Ovary (tissue), 9 donors: ENCODE data around the gene ATAD3C. TPM values are rescaled to one million over a fixed set of nuclear protein-coding genes. Genes with fewer than 3 reads are reported as not detected.
A peak's percentile ranks its signal among the peaks of the same experiment; 100 is the strongest.

Source experiments
- DNase-seq, 5 donors: peaks; one replicate each; pipeline ENCODE4 v3.0.0-alpha.2; 2019 to 2020
- H3K27ac ChIP-seq, 2 donors: fragments of 200-600 bp; one replicate each; pipeline versions ENCODE4 v1.5.1 to v1.8.0; 2019 to 2022
- H3K27me3 ChIP-seq: fragments of 200-600 bp; one replicate; pipeline ENCODE4 v1.8.0; 2022
- H3K36me3 ChIP-seq: fragments of 200-600 bp; sonication (generic); one replicate; pipeline ENCODE4 v1.5.1; 2019
- H3K4me1 ChIP-seq: one replicate; pipeline ENCODE4 v1.8.1; 2013; ENCODE audit warnings: mild to moderate bottlenecking, moderate library complexity; ENCODE audit not compliant: insufficient read depth
- H3K4me3 ChIP-seq: fragments of 200-600 bp; sonication (generic); one replicate; pipeline ENCODE4 v1.5.1; 2017
- H3K9me3 ChIP-seq, 2 donors: fragments of 200-600 bp in 1 of 2; sonication (generic) in 1 of 2; one replicate each; pipeline versions ENCODE4 v1.5.1 to v1.8.1; 2013 to 2019; ENCODE audit warnings: mild to moderate bottlenecking in 1 of 2, moderate library complexity in 1 of 2
- CTCF ChIP-seq, 3 donors: fragments of 450-650 bp in 2 of 3; fragments of 200-600 bp in 1 of 3; IDR thresholded peaks; one replicate each; pipeline versions ENCODE4 v1.5.1 to v1.8.0; 2016 to 2022; ENCODE audit warnings: antibody characterized with exemption in 3 of 3, mild to moderate bottlenecking in 1 of 3
- EP300 ChIP-seq: sonication (generic); formaldehyde crosslinking; IDR thresholded peaks from one replicate; pipeline ENCODE4 v1.6.1; 2017; ENCODE audit warnings: antibody characterized with exemption
- POLR2A ChIP-seq: fragments of 450-650 bp; IDR thresholded peaks from one replicate; pipeline ENCODE4 v1.6.1; 2017; ENCODE audit warnings: antibody characterized with exemption, mild to moderate bottlenecking, moderate library complexity
- WGBS, 3 donors: extraction: QIAGEN DNeasy Blood & Tissue Kit in 1 of 3; methylation state at CpG; one replicate each; pipeline versions ENCODE4 v1.1.5 to v1.1.7; 2013 to 2017; 5-methylcytosine and 5-hydroxymethylcytosine counted together
- intact Hi-C, 4 donors: fragments of 100-400 bp; cut with DNase I; formaldehyde crosslinking; loops; one replicate each; pipeline versions ENCODE4 v1.11.0 to v1.15.1; 2022 to 2023
- polyA plus RNA-seq, 2 donors: library from polyadenylated mRNA; stranded (reverse); fragments of 200-250 nt in 1 of 2; fragments of 350-450 nt in 1 of 2; fragmentation: Illumina TruSeq in 1 of 2; extraction: RNeasy Lipid Tissue Mini Kit (QIAGEN cat#74804) in 1 of 2; gene quantifications; one replicate each; pipeline ENCODE4 v1.2.3, GENCODE V29; 2013 to 2014
- total RNA-seq, 7 donors: library from RNA; depleted of rRNA in 2 of 7; stranded (reverse); fragments of >200 nt in 2 of 7; fragmentation: NEBNext Ultra II Directional in 3 of 7; extraction: Animal tissue kit (Norgen Biotek cat#: 25700) in 3 of 7; gene quantifications; one replicate each; pipeline versions ENCODE4 v1.1.0 to v1.2.4, GENCODE V29; 2016 to 2023
- donor health status: DM: no; HTN: no; CAD: no; lungs with moderate emphysema.
- donor health status: DM: no; HTN: no; CAD: no.
- donor health status: Bipolar disorder and iron deficiency.
- donor health status: DM: yes; HTN: yes; CAD: no.
- donor health status: DM: no; HTN: no; CAD: no.
- donor health status: DM: yes; HTN: yes; CAD: no.

Gene ATAD3C
- total and polyA plus RNA-seq, 9 donors = 0.53 to 5.3 (median 3.6) TPM

DNA sequence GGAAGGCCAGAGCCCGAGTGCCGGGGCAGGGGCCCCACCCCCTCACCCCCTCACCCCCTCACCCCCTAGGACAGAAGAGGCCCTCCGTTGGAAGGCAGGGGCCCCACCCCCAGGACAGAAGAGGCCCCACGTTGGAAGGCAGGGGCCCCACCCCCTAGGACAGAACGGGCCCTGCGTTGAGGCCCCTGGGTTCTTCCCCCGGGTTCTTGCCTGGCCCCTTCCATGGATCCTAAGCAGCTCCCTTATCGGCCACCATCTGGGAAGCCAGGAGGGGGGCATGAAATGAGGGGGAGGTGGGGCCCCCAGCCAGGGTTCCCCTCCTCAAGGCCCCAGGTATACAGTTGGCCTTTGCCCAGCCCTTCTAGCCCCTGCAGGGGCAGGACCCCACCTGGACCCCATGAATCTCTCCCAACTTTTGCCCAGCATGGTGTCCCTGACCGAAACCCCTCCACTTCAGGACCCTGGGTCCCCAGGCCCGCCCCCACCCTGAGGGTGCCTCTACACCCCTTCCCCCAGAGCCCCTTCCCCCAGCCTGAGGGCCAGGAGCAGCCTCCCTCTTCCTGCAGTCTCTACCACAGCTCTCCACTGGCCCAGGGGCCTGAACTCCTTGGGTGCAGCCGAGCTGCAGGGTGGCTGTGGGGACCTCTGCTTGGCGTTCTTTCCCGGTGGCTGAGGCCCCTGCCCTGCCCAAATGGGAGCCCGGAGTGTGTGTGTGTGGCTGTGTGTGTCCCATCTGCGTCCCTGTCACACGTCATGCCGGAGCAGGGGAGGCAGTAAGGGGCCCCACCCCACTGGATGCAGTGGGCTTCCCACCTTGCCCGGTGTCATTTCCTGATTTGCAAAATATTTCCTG lies 18.3 kb upstream of the ATAD3C start:
- Histone ChIP-seq H3K27me3 (no peaks in the 10 kb centered on the region), H3K4me3 (peak overlapping the region; percentile 6), H3K27ac (peak overlapping the region; percentile 59 to 96), H3K9me3 (no peaks in the 10 kb centered on the region), H3K4me1 (peaks cover 49% of the 10 kb centered on the region), H3K36me3 (no peaks in the 10 kb centered on the region)
- DNase-seq = peak in 3 of 5 donors; percentile 25 to 58 (median 56)
- WGBS, 3 donors = 51 to 60% (median 54%) methylated on average over 16 to 18 of the region's 18 CpGs
- TF ChIP-seq EP300 = no peak
- no peak for TF ChIP-seq CTCF (IDR thresholded peaks at IDR 0.05)
- TF ChIP-seq POLR2A = no peak
- intact Hi-C loops = no loop called here

DNA sequence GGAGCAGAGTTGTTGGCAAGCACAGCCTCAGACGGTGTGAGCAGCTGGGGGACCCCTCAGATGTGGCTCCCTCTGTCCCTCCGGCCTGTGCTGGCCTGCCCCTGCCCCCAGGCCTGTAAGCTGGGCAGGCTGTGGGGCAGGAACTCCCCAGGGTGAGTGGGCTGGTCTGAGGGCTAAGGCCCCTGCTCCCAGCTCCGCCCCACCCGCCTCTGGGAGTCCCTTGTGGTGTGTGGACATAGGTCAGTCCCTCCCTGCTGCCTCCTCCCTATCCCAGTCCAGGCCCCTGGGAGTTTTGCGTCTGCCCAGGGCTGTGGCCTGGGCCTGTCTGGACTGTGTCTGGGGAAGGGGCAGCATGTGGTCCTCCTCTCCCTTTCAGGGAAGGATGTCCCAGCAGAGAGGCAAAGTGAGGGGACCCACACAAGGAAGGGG lies 17.6 kb upstream of the ATAD3C start:
- TF ChIP-seq CTCF (IDR thresholded peaks at IDR 0.05) (no peak), POLR2A (no peak), EP300 (no peak)
- whole genome bisulfite sequencing, 3 donors = 51 to 74% (median 55%) methylated on average over 5 of the region's 5 CpGs
- Histone ChIP-seq H3K36me3 (no peaks in the 10 kb centered on the region), H3K27me3 (no peaks in the 10 kb centered on the region), H3K27ac (peak overlapping the region; percentile 59 to 96), H3K9me3 (no peaks in the 10 kb centered on the region), H3K4me3 (no peak overlapping the region), H3K4me1 (peaks cover 52% of the 10 kb centered on the region)
- DNase-seq = peak in 4 of 5 donors; percentile 50 to 67 (median 64)
- intact Hi-C loops = no loop called here

DNA sequence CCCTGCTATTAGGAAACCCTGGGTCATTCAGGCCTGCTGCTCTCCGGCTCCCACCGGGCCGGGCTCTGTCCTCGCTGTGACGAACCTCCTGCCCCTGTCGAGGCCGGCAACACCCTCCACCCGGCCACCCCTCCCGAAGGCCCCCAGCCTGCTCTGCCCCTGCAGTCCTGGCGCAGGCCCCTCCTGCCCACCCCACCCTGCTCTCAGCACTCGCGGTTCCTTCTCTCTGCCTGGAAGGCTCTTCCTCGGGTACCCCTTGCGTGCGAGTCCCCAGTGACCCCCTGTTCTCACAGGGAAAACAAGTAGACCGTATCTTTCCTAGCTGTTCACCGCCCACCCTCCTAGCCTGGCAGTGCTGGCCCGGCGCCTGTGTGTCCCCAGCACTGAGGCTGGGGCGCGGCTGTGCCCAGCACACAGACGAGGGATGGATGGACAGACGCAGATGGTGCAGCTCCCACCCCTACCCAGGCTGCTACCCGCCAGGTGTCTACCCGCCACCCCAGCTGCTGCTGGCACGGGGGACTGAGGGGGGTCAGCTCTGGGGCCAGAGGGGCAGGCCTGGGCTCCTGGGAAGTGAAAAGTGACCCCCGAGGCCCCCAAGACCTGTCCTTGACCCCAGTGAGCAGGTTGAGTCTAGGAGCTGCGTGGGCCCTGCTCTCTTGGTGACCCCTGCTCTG lies 17.1 kb upstream of the ATAD3C start:
- WGBS, 3 donors = 68 to 73% (median 72%) methylated on average over 28 of the region's 28 CpGs
- TF ChIP-seq POLR2A (no peak), EP300 (no peak), CTCF (IDR thresholded peaks at IDR 0.05) (no peak)
- Histone ChIP-seq H3K36me3 (no peaks in the 10 kb centered on the region), H3K27ac (peak overlapping the region; percentile 59 to 96), H3K4me1 (peaks cover 52% of the 10 kb centered on the region), H3K4me3 (no peak overlapping the region), H3K27me3 (no peaks in the 10 kb centered on the region), H3K9me3 (no peaks in the 10 kb centered on the region)
- peak in 4 of 5 donors; percentile 19 to 61 (median 54) for DNase-seq
- intact Hi-C loops = no loop called here

GRCh38 chr1:1432951-1433803 lies 16.3 kb upstream of the ATAD3C start:
- H3K27ac ChIP-seq = peak overlapping the region; percentile 83 to 96
- intact Hi-C loops = no loop called here
- no peaks in the 10 kb centered on the region for H3K9me3 ChIP-seq
- 40 to 49% (median 40%) methylated on average over 32 to 34 of the region's 34 CpGs for WGBS, 3 donors
- DNase-seq = peak; percentile 65 to 74 (median 67)
- H3K4me3 ChIP-seq = no peak overlapping the region
- H3K36me3 ChIP-seq = no peaks in the 10 kb centered on the region
- peak; percentile 19 for TF ChIP-seq POLR2A
- TF ChIP-seq CTCF (IDR thresholded peaks at IDR 0.05) = no peak
- H3K4me1 ChIP-seq = peaks cover 52% of the 10 kb centered on the region
- no peaks in the 10 kb centered on the region for H3K27me3 ChIP-seq
